Medulla oblongata (tissue), 1 donor: ENCODE results near the gene WDR1.
A peak's percentile ranks its signal among the peaks of the same experiment; 100 is the strongest.

Experiments used
- DNase-seq: peaks from one replicate; pipeline ENCODE4 v3.0.0-alpha.2; 2015; ENCODE audit errors: extremely low spot score

The WDR1 gene

GRCh38 chr4:10040049-10040892, 76.3 kb downstream of the WDR1 start:
- no peak for DNase-seq

GRCh38 chr4:10036807-10037342, 79.7 kb downstream of the WDR1 start:
- DNase-seq, result no peak

GRCh38 chr4:10035130-10035529, 81.5 kb downstream of the WDR1 start:
- DNase-seq, result no peak

GRCh38 chr4:10034612-10035104, 81.9 kb downstream of the WDR1 start:
- DNase-seq, result no peak

- DNase-seq, result no peak
These were observed 82.5 kb downstream of the WDR1 start for GRCh38 chr4:10034136-10034535.

- no peak for DNase-seq
These were observed 83.3 kb downstream of the WDR1 start for GRCh38 chr4:10033191-10033881.

- no peak for DNase-seq
These were observed 84.0 kb downstream of the WDR1 start for GRCh38 chr4:10032625-10033024.

- no peak for DNase-seq
These were observed 84.7 kb downstream of the WDR1 start for GRCh38 chr4:10031668-10032590.

GRCh38 chr4:10030972-10031667, 85.5 kb downstream of the WDR1 start:
- peak; percentile 75 for DNase-seq

GRCh38 chr4:10029403-10029802, 87.2 kb downstream of the WDR1 start:
- no peak for DNase-seq

GRCh38 chr4:10028910-10029309, 87.7 kb downstream of the WDR1 start:
- DNase-seq, result no peak

- no peak for DNase-seq
These were observed 90.1 kb downstream of the WDR1 start for GRCh38 chr4:10026485-10026884.

GRCh38 chr4:10025230-10025806, 91.3 kb downstream of the WDR1 start:
- no peak for DNase-seq
